GM19328 (cell line): Measurements from ENCODE around the gene KLF17.

Source experiments
- ATAC-seq: cut with Tn5 transposase; IDR thresholded peaks from one replicate; pipeline ENCODE4 v1.9.1; 2021; ENCODE audit warnings: mild to moderate bottlenecking, moderate library complexity; ENCODE audit not compliant: unreplicated experiment

Gene KLF17, protein sequence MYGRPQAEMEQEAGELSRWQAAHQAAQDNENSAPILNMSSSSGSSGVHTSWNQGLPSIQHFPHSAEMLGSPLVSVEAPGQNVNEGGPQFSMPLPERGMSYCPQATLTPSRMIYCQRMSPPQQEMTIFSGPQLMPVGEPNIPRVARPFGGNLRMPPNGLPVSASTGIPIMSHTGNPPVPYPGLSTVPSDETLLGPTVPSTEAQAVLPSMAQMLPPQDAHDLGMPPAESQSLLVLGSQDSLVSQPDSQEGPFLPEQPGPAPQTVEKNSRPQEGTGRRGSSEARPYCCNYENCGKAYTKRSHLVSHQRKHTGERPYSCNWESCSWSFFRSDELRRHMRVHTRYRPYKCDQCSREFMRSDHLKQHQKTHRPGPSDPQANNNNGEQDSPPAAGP

DNA sequence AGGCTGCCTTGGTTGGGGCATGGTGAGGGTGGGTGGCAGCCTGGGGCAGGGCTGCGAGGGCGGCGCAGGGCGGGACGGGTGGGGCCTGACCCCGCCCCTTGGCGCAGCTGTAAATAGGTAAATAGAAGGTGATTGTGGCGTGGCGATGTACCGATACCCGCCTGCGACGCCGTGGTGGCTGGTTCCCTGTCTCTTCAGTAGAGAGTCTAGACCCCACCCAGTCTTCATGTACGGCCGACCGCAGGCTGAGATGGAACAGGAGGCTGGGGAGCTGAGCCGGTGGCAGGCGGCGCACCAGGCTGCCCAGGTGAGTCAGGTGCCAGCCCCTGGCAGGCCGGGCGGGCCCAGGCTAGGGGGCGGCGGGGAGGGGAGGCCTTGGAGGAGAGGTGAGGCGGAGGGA, at the start of gene KLF17:
TSS of gene KLF17 (plus strand) at position 140 of the 400 bp plus-strand sequence. CDS start at position 227, 87 bp downstream.
- no peak for ATAC-seq

GRCh38 chr1:44071461-44071860, 47.2 kb upstream of the KLF17 start:
- no peak for ATAC-seq

- ATAC-seq = no peak
These were observed 46.4 kb upstream of the KLF17 start for GRCh38 chr1:44072204-44072603.

DNA sequence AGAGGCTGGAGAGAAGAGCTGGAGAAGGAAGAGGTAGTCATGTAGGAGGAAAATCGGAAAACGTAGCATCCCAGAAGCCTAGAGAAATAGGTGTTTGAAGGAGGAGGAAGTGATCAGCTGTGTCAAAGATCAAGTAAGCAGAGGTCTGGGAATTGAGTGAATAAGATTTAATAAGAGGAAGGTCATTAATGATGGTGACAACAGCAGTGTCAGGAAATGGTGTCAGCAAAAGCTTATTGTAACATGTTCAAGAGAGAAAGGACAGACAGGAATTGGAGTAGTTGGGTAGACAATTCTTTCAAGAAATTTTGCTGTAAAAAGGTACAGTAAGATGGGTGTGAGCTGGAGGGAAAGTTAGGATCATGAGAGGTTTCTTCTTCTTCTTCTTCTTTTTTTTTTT, 45.8 kb upstream of the KLF17 start:
- no peak for ATAC-seq

- ATAC-seq = no peak
These were observed 45.1 kb upstream of the KLF17 start for GRCh38 chr1:44073528-44073927.

DNA sequence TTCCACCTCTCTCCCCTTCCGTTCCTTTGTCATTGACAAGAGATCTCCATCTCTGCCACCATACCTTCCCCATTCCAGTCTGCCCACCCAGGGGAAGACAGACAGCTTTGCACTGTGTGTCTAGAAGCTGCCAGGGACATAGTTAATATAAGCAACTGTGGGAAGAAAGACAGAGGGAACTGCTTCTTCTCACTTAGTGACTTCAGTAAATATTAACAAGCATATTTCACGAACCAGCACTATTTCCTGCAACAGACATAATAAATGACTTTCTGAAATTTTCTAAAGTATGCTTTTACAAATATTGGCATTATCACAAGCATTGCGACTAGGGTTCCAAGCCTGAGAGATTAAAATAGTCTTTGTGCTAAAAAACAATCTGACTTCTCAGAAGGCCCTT, 44.2 kb upstream of the KLF17 start:
- no peak for ATAC-seq

DNA sequence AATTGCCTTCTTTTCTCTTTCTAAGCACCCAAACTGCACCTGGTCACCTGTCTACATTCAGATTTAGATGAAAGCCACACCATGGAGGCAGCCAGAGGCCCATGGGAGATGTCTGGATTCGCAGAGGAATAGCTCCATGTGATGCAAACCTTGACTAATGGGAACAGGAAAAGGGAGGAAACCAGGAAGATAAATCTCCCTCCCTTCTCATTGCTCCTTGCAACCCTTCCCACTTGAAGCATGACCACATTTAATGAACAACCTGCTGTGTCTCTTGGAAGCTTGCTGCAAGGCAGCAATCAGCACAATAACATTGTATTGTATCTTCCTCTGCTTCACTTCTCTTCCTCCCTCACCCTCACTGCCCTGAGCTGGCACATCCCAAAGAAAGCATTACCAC, 42.6 kb upstream of the KLF17 start:
- ATAC-seq = no peak

DNA sequence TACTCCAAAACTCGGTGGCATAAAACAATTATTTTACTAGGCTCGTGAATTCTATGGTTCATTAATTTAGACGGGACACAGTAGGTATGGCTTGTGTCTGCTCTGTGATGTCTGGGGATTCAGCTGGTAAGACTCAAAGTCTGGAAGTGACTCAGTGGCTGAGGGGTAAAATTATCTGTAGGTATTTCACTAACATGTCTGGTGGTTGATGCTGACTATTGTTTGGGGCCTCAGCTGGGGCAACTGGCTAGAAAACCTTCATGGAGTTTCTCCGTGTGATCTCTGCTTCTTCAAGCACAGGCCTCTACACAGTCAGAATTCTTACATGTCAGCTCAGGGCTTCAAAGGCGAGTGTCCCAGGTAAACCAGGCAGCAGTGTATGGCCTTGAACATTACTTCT, 41.2 kb upstream of the KLF17 start:
- ATAC-seq = no peak

- ATAC-seq = no peak
These were observed 40.5 kb upstream of the KLF17 start for GRCh38 chr1:44078104-44078503.

DNA sequence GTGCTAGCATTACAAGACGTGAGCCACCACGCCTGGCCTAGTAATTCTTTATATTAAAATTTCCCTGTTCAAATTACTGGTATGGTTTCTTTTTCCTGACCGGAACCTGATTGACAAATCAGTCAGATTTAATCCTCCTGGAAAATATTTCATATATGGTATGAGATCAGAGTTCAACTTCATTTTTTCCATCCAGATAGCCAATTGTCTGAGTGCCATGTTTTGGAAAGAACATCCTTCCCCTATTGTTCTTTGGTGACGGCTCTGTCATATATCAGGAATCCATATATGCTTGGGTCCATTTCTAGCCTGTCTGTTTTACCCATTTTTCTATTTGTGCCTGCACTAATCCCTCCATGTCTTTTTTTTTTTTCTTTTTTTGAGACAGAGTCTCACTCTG, 39.1 kb upstream of the KLF17 start:
- no peak for ATAC-seq

GRCh38 chr1:44084998-44085675, 33.5 kb upstream of the KLF17 start:
- ATAC-seq = no peak

GRCh38 chr1:44086692-44087474, 31.7 kb upstream of the KLF17 start:
- no peak for ATAC-seq

GRCh38 chr1:44089371-44090048, 29.1 kb upstream of the KLF17 start:
- no peak for ATAC-seq

DNA sequence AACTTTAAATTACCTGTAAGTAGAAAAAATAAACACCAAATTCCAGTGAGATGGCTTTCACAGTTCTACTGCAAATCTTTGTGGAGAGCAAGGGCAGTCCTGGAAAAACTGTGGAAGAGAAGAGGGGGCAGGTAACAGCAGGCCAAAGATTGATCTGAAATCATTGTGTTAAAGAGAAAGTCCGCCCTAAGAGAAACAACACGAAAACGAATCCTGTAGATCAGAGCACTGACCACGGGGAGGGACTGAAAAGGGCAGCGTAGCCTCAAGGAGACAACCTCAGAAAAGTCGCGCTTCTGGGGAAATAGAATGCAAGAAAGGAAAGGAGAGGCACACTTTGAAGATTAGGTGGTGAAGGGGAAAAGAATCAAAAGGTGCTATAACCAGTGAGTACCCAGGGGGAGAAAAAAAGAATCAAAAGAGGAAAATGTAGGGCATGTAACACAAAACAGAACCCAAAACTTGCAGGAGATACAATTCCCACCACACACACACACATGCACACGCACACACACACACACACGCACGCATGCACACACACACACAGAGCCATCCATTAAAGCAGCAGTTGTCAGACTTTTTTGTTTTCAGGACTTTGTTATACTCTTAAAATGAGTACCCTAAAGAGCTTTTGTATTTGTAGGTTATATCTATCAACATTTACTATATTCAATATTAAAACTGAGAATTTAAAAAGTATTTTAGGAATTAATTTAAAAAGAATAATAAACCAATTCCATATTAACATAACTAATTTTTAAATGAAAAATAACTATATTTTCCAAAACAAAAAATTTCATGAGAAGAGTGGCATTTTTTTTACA, 28.0 kb upstream of the KLF17 start:
- ATAC-seq = no peak

DNA sequence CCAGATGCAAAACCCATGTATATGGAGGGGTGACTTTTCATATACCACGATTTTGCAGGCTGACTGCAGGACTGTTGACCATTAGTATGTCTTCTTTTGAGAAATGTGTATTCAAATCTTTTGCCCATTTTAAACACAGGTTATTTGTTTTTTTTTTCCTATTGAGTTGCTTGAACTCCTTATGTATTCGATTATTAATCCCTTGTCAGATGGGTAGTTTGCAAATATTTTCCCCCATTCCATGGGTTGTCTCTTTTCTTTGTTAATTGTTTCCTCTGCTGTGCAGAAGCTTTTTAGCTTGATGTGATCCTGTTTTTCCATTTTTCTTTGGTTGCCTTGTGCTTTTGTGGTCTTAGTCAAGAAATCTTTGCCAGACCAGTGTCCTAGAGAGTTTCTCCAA, 24.6 kb upstream of the KLF17 start:
- no peak for ATAC-seq

GRCh38 chr1:44100183-44100868, 18.3 kb upstream of the KLF17 start:
- ATAC-seq = no peak

DNA sequence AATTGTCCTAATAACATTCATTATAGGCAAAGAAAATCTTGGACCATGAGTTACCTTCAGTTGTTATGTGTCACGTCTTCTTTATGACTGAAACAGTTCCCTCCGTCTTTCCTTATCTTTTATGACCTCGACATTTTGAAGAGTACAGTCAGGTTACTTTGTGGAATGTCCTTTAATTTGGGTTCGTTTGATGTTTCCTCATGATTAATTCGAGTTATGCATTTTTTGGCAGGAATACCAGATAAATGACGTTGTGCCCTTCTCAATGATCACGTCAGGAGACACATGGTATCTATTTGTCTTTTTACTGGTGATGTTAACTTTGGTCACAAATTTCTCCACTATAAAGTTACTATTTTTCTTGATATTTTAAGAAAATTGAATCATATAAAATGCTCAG, 17.3 kb upstream of the KLF17 start:
- ATAC-seq = no peak

DNA sequence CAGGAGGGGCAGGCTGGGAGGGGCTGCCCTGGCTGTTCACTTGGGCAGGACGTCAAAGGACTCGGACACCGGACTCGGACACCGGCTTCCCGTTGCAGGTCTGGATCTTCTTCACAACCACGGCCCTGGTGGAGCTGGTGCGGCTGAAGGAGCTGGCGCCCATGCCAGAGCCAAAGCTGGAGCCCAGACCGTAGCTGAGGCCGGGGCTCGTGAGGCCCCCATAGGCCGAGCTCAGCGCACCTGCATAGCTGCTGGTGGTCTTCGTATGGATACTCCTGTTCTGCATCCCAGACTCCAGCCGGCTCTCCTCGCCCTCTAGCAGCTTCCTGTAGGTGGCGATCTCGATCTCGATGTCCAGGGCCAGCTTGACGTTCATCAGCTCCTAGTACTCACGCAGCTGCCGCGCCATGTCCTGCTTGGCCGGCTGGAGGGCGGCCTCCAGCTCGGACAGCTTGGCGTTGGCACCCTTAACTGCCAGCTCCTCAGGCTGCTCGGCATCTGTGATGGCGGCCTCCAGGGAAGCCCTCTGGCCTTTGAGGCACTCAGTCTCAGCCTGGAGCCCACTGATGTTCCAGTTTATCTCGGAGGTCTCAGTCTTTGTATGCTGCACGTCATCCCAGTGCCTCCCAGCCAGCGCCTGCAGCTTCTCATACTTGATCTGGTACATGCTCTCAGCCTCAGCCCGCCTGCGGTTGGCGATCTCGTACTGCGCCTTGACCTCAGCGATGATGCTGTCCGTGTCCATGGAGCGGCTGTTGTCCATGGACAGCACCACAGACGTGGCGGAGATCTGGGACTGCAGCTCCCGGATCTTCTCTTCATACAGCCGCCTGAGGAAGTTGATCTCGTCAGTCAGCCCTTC, 15.1 kb upstream of the KLF17 start:
- no peak for ATAC-seq

DNA sequence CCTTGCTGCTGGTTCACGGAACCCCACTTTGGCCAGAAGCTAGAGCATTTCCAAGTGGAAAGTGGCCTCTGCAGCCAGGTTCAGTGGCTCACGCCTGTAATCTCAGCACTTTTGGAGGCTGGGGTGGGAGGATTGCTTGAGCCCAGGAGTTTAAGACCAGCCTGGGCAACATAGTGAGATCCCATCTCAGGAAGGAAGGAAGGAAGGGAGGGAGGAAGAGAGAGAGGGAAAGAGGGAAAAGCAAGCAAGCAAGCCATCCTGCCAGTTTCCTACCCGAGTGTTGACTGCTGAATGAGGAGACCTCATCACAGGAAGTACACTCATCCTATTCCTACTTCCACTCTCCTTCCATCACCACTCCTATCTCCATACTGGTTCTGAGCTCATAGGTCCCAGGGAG, 12.8 kb upstream of the KLF17 start:
- ATAC-seq = no peak
